GM12801 (cell line): Measurements from ENCODE around the gene RB1.

Source experiments
- CTCF ChIP-seq: IDR thresholded peaks from one replicate; pipeline ENCODE4 v1.5.1; 2011; ENCODE audit warnings: control low read depth; ENCODE audit not compliant: insufficient read length; ENCODE audit errors: extremely low read depth

RB1 gene

GRCh38 chr13:48493066-48493765, 189.7 kb downstream of the RB1 start:
- no peak for TF ChIP-seq CTCF

- TF ChIP-seq CTCF = no peak
Measured at GRCh38 chr13:48493851-48494250, 190.3 kb downstream of the RB1 start.

GRCh38 chr13:48494874-48495273, 191.3 kb downstream of the RB1 start:
- no peak for TF ChIP-seq CTCF

- TF ChIP-seq CTCF = no peak
Measured at GRCh38 chr13:48496271-48497161, 193.0 kb downstream of the RB1 start.

- no peak for TF ChIP-seq CTCF
Measured at GRCh38 chr13:48497669-48498068, 194.1 kb downstream of the RB1 start.

- TF ChIP-seq CTCF = no peak
Measured at GRCh38 chr13:48500652-48501197, 197.2 kb downstream of the RB1 start.

GRCh38 chr13:48501705-48502104, 198.2 kb downstream of the RB1 start:
- TF ChIP-seq CTCF = no peak
